Keratinocyte (primary cell): Measurements from ENCODE around the gene CECR2.

ENCODE experiments used
- CTCF ChIP-seq, 3 experiments: IDR thresholded peaks in 1 of 3; conservative IDR thresholded peaks in 1 of 3; optimal IDR thresholded peaks in 1 of 3; 2 replicates in 2 of 3; 3 replicates in 1 of 3; pipeline versions ENCODE3 to v1.5.1; 2011; ENCODE audit warnings: low read length in 3 of 3, mild to moderate bottlenecking in 3 of 3, moderate library complexity in 2 of 3, control low read depth in 1 of 3, inconsistent platforms in 1 of 3; ENCODE audit not compliant: insufficient read depth in 2 of 3; ENCODE audit errors: extremely low read depth in 1 of 3
- EZH2 ChIP-seq: IDR thresholded peaks from one replicate; pipeline ENCODE4 v1.6.1; 2012; ENCODE audit warnings: inconsistent platforms, mild to moderate bottlenecking, low read length, moderate library complexity

- no peak for TF ChIP-seq CTCF (optimal IDR thresholded peaks at IDR 0.05 in 1 of 3, IDR thresholded peaks at IDR 0.05 in 1 of 3, conservative IDR thresholded peaks at IDR 0.05 in 1 of 3; ENCODE audit: extremely low read depth in 1 of 3, insufficient read depth in 2 of 3, low read length in 3 of 3)
- TF ChIP-seq EZH2 = no peak
These were observed 54.4 kb downstream of the CECR2 start for GRCh38 chr22:17423616-17424015.
